ENCODE data around the gene ACTN3.

- TF ChIP-seq EZH2 (IDR thresholded peaks at IDR 0.05; ENCODE audit: low read length, missing control alignments): no peak
- TF ChIP-seq CTCF (conservative IDR thresholded peaks at IDR 0.05 in 1 of 2, IDR thresholded peaks at IDR 0.05 in 1 of 2; ENCODE audit: low read depth in 1 of 2, low read length in 2 of 2): no peak
These were observed 60.6 kb downstream of the ACTN3 start for GRCh38 chr11:66607126-66607834.

All from fibroblast of lung (primary cell).